Mucosa of stomach (tissue), 1 donor: ENCODE data around the gene COL23A1.
"Not testable (repeated sequence)": the region's sequence is repeated elsewhere in the genome, so short reads cannot be mapped to it uniquely, and the experiment has no call there.

ENCODE experiments used
- H3K27me3 ChIP-seq: one replicate; pipeline ENCODE4 v1.7.0; 2013; ENCODE audit warnings: mild to moderate bottlenecking, low read length; ENCODE audit not compliant: control insufficient read depth, insufficient read depth
- H3K36me3 ChIP-seq: one replicate; pipeline ENCODE4 v1.7.0; 2013; ENCODE audit warnings: low read length; ENCODE audit not compliant: control insufficient read depth, insufficient read depth
- H3K4me1 ChIP-seq: one replicate; pipeline ENCODE4 v1.7.0; 2013; ENCODE audit warnings: mild to moderate bottlenecking, low read length; ENCODE audit not compliant: control insufficient read depth, insufficient read depth
- H3K4me3 ChIP-seq: one replicate; pipeline ENCODE4 v1.7.0; 2013; ENCODE audit warnings: low read length
- H3K9ac ChIP-seq: one replicate; pipeline ENCODE4 v1.7.0; 2013; ENCODE audit warnings: mild to moderate bottlenecking, low read length, moderate library complexity
- H3K9me3 ChIP-seq: one replicate; pipeline ENCODE4 v1.7.0; 2013; ENCODE audit warnings: mild to moderate bottlenecking, low read length, moderate library complexity; ENCODE audit not compliant: control insufficient read depth
- donor health status: Pancreatic carcinoma.

The COL23A1 gene

DNA sequence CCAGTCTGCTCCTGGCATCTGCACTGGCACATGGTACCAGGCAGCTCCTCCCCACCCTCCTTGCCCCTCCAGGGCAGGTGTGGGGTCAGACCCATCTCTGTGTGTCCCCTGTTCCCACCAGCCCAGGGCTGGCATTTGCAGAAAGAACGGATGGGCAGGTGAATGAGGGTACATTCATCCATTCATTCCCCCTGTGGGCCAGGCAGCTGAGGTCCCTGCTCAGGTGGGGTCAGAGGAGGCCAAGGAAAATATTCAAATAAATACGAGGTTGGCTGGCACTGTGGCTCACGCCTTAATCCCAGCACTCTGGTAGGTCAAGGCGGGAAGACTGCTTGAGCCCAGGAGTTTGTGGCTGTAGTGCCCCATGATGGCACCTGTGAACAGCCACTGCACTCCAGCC lies 332.5 kb downstream of the COL23A1 start:
- Histone ChIP-seq H3K4me1 (no peaks in the 10 kb centered on the region), H3K9me3 (no peaks in the 10 kb centered on the region), H3K27me3 (no peaks in the 10 kb centered on the region), H3K36me3 (no peaks in the 10 kb centered on the region), H3K9ac (no peak overlapping the region), H3K4me3 (no peak overlapping the region)

DNA sequence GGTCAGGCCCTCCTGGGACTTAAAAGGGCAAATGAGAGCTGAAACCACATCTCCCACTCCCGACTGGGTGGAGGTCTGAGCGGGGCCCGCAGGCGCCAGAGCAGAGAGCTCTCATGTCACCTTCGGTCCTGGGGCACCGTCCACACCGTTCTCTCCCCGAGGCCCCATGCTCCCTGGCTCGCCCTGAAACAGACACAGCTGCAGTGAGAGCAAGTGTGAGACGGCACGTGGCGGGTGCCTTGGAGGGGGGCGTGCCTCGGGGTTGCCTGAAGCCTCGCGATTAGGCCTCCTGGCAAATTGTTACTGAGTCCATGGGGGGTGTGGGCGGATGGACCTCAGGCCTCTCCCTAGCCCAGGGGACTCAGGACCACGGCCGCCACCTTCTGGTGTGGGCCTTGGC lies 333.4 kb downstream of the COL23A1 start:
- H3K36me3 ChIP-seq: no peaks in the 10 kb centered on the region
- H3K4me3 ChIP-seq: no peak overlapping the region
- no peaks in the 10 kb centered on the region for H3K27me3 ChIP-seq
- no peak overlapping the region for H3K9ac ChIP-seq
- H3K4me1 ChIP-seq: no peaks in the 10 kb centered on the region
- H3K9me3 ChIP-seq: no peaks in the 10 kb centered on the region

DNA sequence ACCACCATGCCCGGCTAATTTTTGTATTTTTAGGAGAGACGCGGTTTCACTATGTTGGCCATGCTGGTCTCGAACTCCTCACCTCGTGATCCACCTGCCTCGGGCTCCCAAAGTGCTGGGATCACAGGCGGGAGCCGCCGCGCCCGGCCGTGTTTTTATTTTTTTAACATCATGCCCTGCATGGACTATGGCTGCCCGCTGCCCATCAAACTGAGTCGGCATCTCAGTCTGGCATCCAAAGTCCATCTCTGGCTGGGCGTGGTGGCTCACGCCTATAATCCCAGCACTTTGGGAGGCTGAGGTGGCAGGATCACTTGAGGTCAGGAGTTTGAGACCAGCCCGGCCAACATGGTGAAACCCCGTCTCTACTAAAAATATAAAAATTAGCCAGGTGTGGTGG lies 336.6 kb downstream of the COL23A1 start:
- not testable (repeated sequence) for H3K4me1 ChIP-seq, H3K36me3 ChIP-seq, H3K27me3 ChIP-seq, H3K9me3 ChIP-seq, H3K4me3 ChIP-seq, H3K9ac ChIP-seq

DNA sequence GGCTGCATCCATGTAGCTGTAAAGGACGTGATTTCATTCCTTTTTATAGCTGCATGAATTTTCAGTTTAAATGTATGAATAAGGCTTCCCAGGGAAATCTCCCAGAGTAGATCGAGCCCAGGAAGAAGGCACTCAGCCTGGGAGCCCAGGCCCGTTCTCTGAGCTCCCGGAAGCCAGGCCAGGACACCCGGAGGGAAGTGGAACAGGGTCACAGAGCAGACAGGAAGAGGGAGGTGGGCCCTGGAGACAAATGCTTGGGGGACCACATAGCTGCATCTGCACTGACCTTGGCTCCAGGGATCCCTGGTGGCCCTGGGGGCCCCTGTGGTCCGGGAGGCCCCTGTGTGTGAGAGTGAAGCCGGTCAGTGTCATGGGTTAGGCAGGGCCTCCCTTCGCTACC lies 337.9 kb downstream of the COL23A1 start:
- H3K4me1 ChIP-seq: no peaks in the 10 kb centered on the region
- H3K27me3 ChIP-seq: no peaks in the 10 kb centered on the region
- H3K9ac ChIP-seq: no peak overlapping the region
- H3K9me3 ChIP-seq: no peaks in the 10 kb centered on the region
- no peaks in the 10 kb centered on the region for H3K36me3 ChIP-seq
- no peak overlapping the region for H3K4me3 ChIP-seq

DNA sequence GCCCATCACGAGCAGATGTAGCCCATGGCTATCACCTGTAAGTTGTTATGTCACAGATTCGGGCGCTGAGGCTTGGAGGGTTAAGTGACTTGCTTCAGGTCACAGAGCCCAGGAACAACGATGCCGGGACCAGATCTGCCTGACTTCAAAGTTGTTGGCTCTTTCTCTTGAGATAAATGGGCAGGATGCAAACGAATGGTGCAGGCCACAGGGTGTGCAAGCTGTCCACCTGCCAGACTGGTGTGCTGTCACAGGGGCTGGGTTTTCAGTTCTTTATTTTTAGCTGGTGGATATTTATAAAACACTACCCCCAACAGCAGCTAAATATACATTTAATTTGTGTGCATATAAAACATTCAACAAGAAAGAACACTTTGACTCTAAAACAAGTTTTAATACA lies 339.9 kb downstream of the COL23A1 start:
- no peak overlapping the region for H3K4me3 ChIP-seq
- H3K4me1 ChIP-seq: no peaks in the 10 kb centered on the region
- H3K9ac ChIP-seq: no peak overlapping the region
- no peaks in the 10 kb centered on the region for H3K36me3 ChIP-seq
- no peaks in the 10 kb centered on the region for H3K27me3 ChIP-seq
- no peaks in the 10 kb centered on the region for H3K9me3 ChIP-seq

DNA sequence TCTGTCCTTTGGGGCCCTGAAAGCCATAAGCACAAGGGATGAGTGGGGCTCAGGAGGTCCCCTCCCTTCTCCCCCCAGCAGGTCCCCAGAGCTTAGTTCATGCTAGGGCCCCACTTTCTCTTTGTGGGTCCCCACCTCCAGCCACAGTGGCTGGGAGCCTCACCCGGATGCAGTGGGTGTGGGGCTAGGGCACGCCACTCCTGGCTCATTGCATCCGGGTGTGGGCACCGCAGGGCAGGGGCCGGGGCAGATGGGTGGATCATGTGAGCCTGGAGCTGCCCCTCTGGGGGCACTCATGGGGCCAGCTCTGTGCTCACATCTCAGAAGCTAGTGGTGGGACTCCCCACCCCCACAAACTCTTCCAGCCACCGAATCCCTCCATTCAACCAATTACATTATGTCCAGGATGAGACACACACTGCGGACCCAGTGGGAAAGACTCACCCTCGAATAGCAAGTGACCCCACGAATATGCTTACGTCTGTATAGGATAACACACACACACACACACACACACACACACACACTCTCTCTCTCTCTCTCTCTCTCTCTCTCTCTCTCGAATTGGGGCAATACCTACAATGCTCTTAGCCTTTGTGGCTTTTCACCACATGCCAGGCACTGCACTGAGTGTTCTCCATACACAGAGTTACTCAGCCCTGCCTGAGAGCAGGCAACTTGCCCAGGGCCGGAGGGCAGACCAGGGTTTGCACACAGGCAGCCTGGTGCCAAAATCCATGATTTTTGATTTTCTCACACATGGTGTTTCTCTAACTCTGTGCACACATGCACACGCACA lies 340.8 kb downstream of the COL23A1 start:
- Histone ChIP-seq H3K9me3 (no peaks in the 10 kb centered on the region), H3K4me3 (no peak overlapping the region), H3K27me3 (no peaks in the 10 kb centered on the region), H3K4me1 (no peaks in the 10 kb centered on the region), H3K36me3 (no peaks in the 10 kb centered on the region), H3K9ac (no peak overlapping the region)

DNA sequence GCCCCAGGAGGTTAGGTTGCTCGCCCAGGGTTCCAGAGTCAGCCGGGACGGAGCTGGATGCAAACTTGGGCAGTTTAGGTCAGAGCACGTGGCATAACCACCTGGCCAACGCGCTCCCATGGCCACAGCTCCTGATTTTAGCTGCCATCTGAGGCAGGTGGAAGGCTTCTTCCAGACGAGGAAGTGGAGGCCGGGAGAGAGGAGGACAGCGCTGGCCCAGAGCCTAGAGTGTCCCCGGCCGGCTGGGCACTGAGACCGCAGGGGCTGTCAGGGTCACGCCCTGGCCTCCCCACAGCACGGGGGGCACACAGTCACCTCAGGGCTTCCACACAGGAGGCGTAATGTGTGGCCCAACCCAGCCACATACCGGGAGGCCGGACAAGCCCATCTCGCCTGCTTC lies 341.4 kb downstream of the COL23A1 start:
- Histone ChIP-seq H3K4me3 (no peak overlapping the region), H3K9me3 (no peaks in the 10 kb centered on the region), H3K27me3 (no peaks in the 10 kb centered on the region), H3K4me1 (no peaks in the 10 kb centered on the region), H3K36me3 (no peaks in the 10 kb centered on the region), H3K9ac (no peak overlapping the region)

DNA sequence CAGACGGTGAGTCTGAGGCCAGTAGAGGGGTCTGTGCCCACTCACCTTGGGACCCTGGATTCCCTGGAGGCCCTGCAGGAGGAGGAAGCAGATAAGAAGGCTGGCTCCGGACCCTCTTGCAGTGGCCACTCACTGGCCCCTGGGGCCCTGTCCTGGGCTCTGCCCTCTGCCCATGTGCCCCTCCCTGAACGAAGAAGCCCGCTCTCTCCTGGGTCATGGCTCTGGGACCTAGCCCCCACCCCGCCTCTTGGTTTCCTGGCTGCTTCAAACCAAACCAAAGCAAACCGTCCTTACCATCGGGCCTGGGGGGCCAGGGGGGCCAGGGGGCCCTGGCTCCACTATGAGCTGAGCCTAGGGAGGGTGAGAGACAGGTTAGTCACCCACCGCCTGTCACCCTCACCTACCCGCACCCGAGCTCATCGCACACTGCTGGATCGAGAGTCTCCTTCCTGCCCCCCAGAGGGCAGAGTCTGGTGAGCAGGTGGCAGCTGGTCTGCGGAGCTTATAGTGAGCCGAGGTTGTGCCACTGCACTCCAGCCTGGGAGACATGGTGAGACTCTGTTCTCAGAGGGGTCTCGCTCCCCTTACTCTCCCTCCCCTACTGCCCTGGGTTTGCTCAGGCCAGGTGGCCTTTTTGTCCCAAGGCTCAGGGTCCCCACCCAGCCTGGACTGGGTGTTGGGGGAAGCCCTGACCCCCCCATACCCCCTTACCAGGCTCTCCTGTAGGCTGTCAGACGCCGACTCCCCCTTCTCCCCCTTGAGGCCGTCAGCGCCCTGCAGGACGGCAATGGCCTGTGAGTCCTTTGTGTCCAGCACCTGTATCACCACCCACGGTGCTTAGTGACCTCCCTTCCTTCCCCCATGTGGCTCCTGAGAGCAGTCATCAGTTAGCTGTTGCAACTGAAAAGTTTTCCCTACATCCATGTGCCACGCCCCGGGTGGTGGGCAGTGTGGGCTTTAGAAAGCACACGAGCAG lies 342.4 kb downstream of the COL23A1 start:
- H3K9ac ChIP-seq: no peak overlapping the region

DNA sequence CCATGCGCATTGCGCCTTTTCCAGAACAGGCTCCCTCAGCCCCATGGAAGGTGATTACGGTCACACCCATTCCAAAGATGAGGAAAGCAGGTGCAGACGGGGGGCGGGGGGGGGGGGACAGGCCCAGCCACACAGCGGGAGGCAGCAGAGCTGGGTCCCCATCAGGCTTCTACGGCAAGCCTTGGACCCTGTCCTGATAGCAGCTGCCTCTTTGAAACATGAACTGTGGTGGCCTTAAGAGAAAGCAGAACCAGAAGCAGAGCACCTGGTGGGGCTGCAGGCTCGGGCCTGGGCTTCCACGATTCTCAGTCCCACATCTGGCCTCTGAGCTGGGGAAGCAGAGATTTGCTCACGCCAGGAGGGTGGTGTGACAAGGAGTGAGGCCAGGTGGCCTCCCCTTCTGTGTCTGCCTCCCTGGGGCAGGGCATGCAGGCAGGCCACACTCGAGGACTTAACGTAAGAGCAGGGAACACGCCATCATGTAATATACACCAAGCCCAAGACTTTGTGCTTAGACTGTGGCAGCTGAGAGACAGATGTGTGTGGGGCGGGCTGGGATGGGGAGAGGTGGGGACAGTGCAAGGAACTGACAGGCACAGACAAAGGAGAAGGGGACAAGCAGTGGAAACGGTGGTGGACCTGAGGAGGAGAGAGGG lies 343.4 kb downstream of the COL23A1 start:
- H3K9me3 ChIP-seq: no peaks in the 10 kb centered on the region

More for the DNA sequence above, 342.4 kb downstream of the COL23A1 start:
- no peaks in the 10 kb centered on the region for H3K9me3 ChIP-seq
- H3K27me3 ChIP-seq: no peaks in the 10 kb centered on the region
- no peaks in the 10 kb centered on the region for H3K36me3 ChIP-seq
- no peak overlapping the region for H3K4me3 ChIP-seq
- no peaks in the 10 kb centered on the region for H3K4me1 ChIP-seq

DNA sequence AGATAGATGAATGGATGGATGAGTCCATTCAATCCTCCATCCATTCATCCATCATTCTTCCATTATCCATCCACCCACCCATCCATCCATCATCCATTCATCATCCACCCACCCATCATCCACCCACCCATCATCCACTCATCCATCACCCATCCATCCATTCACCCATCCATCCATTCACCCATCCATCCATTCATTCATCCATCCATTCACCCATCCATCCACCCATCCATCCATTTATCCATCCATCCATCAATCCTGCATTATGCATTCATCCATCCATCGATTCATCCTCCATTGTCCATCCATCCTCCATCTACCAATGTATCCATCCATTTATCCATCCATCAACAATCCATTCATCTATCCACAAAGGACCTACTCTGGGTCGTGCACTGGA lies 344.8 kb downstream of the COL23A1 start:
- Histone ChIP-seq H3K9ac (no peak overlapping the region), H3K36me3 (no peaks in the 10 kb centered on the region), H3K4me1 (no peaks in the 10 kb centered on the region), H3K4me3 (no peak overlapping the region), H3K27me3 (no peaks in the 10 kb centered on the region), H3K9me3 (no peaks in the 10 kb centered on the region)

More for the DNA sequence above, 343.4 kb downstream of the COL23A1 start:
- Histone ChIP-seq H3K9ac (no peak overlapping the region), H3K4me1 (no peaks in the 10 kb centered on the region), H3K27me3 (no peaks in the 10 kb centered on the region), H3K36me3 (no peaks in the 10 kb centered on the region), H3K4me3 (no peak overlapping the region)

DNA sequence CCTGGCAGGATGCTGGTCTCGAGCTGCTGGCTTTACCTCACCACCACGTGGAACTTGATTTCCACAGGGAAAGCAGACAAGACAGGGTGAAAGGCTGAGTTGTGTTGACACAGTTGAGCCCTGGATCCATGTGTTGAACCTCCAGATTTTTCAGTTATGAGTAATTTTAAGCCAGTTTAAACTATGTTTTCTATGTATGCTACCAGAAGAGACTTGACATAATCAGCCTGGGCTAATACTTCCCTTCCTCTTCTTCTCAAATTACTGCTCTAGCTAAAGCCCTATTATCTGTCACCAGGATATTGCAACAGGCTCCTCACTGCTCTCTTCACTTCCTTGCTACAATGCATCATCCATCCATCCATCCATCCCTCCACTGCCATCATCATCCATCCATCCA lies 345.6 kb downstream of the COL23A1 start:
- Histone ChIP-seq H3K9me3 (no peaks in the 10 kb centered on the region), H3K9ac (no peak overlapping the region), H3K4me3 (no peak overlapping the region), H3K27me3 (no peaks in the 10 kb centered on the region), H3K36me3 (no peaks in the 10 kb centered on the region), H3K4me1 (no peaks in the 10 kb centered on the region)

DNA sequence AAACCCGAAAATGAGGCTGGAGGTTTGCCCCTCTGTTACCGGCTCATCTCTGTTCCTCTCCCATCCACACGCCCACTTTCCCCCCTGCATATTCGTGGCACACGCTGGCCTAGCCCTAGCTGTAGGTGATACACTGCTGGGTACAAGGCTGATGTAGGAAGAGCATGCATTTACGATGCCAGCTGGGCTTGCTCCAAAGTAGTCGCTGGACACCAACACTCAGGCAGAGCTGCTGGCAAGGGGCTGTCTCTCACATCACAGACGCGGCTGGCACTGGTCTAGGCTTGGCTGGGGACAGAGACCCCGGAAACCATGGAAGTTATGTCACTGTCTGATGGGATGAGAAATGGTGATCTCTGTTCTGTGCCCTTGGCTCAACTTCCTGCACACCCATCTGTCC lies 347.8 kb downstream of the COL23A1 start:
- no peaks in the 10 kb centered on the region for H3K36me3 ChIP-seq
- peaks cover 12% of the 10 kb centered on the region for H3K4me1 ChIP-seq
- no peak overlapping the region for H3K4me3 ChIP-seq
- H3K27me3 ChIP-seq: no peaks in the 10 kb centered on the region
- no peak overlapping the region for H3K9ac ChIP-seq
- no peaks in the 10 kb centered on the region for H3K9me3 ChIP-seq
